Activated T-cell treated with anti-CD3 and anti-CD28 coated beads for 1 hour (primary cell): ENCODE results near the gene PSG5.
"Not testable (repeated sequence)": the region's sequence is repeated elsewhere in the genome, so short reads cannot be mapped to it uniquely, and the experiment has no call there.

Source experiments
- DNase-seq: peaks from one replicate; pipeline ENCODE4 v3.0.0-alpha.2; 2020; ENCODE audit warnings: low read depth

PSG5 gene

DNA sequence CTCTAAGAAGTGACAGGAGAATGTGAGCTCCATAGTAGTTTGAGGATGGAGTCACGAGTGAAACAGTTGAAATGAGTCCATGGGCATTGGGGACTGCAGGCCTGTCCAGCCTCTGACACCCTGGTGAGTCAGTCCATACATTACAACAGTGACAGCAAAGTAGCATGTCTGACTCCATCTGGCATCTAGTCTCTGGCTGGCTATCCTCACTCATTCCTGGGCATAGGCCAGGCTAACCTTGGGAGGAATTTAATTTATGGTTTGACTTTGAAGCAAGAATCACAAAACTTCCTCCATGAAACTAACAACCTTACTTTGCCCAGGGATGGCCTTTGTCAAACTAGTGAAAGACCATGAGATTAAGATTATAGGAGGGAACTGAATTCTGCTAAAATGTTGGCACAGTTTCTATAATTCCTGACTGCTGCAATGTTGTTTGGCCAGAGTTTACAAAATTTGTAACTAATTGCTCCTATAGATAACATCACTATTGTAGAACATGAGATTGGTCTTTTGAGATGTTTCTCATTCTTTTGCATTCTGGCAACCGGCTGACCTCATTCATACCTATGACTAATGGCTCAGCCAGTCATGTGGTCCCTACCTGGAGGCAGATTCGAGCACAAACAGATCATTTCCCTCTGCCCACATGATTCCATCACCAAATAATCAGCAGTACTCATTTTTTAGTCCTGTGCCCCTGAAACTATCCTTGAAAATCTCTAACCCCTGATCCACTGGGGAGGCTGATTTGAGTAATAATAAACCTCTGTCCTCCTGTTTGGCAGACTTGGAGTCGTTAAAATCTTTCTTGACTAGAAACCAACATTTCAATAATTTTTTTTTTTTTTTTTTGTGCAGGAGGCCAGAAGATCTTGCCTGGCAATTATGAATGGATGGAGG lies 4.2 kb downstream of the PSG5 start:
- not testable (repeated sequence) for DNase-seq

DNA sequence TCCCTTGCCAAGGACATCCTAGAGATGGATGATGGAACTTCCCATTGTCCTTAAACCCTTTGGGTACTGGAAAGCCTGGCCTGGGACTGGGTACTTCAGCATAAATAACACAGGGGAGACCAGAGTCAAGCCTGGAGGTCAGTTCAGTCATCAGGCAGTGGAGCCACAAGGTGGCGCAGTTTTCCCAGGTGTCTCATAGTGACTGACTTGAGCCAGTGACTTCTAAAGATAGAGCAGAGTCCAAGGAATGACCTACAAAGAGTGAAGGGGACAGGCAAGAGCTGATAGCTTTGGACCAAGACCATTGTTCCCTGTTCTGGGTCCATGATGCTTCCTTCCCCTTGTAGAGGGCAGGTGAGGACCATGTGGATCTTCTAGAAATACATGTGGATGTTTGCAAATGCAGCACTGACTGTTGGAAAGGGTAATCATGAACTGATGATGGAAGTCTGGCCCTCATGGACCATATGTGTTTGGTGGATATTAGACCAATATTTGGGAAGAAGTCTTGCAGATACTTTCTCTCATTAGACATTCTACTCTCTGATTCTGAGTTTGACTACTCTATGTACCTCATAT lies 6.7 kb downstream of the PSG5 start:
- not testable (repeated sequence) for DNase-seq

DNA sequence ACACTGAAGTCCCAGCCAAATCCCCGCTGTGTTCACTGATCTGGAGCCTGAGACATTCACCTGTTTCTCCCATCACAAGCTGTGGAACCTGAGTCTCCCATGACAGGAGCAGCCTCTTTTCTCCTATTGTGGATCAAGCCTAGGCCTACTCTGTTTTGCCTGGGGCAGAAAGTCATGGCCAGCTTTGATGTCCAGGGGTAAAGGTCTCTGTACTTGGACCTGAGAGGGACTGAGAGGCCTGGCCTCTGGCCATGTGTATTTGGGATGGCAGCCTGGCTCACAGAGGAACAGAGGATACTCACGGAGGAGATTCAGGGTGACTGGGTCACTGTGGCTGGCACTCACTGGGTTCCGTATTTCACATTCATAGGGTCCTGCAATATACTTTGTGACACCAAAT lies 7.8 kb downstream of the PSG5 start:
- DNase-seq: not testable (repeated sequence)

DNA sequence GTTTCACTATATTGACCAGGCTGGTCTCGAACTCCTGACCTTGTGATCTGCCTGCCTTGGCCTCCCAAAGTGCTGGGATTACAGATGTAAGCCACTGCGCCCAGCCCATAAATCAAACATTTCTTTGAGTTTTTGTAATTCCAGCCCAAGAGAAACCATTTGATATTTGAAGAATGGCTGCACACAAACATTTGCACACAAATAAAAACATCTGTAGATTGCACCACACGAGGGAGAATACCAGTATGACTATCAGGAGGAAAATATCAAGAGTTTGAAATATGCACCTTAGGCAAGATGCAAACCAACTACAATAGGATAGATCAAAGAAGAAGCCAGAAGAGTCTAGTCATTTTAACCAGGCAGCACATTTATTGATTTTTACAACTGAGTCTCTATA lies 20.4 kb downstream of the PSG5 start:
- DNase-seq: not testable (repeated sequence)

DNA sequence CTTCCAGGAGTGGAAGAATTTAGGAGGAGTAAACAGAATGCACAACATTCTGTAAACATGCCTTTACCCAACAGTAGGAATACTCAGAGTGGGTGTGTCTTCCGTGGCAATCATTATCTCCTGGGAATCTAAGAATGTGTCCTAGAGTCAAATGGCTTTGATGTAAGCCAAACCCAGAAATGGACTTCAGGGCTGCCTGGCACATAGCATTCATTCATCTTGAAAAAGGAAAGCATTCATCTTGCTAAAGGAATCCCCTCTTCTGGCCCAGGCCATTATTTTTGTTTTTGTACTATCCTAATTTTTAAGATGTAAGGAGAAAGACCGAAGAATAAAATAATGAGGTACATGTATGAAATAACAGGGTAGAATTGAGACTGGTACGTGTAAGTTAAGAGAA lies 23.2 kb downstream of the PSG5 start:
- not testable (repeated sequence) for DNase-seq

DNA sequence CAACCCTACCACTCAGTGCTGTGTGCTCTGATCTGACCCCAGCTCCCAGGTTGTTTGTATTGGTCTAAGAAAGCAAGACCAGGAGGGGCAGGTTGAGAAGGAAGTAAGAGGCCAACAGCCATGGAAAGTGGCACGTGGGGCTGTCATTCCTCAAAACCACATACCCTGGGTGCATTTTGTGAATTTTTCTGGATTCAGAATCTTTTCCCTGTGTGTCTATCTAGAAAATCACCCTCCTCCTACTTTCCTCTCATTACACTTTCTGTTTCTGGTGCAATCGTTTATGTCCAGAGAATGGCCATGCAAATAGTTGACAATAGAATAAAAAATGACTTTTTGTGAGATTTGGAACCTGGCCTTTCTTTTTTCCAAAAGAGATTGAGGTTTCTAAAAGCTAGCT lies 24.1 kb downstream of the PSG5 start:
- not testable (repeated sequence) for DNase-seq

DNA sequence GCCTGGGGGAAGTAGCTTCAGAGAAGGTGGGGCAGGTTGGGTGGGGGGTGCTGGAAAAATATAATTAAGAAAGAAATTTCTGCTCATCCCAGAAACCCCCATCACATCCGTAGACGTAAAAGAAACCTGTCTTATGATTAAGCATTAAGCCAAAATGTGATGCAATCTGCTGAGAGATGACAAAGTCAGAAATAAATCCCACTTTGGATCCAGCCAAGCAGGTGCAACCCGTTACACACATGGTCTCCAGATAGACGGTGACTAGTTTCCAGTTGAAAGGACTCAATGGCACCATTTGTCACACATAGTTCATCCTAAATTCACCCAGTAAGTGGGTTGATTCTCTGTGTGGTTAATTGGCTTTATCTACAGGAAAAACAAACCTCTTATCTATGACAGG lies 34.1 kb downstream of the PSG5 start:
- no peak for DNase-seq

DNA sequence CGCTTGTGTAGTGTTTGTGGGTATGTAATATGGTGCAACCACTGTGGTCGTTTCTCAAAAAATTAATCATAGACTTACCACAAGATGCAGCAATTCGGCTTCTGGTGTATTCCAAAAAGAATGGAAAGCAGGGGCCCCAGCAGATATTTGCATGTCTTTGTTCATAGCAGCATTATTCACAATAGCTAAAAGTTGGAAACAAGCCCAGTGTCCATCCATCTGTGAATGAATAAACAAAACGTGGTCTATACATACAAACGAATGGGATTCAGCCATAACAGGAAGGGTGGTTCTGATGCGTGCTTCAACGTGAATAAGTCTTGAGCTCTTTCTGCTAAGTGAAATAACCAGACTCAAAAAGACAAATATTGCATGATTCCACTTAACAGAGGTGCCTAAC lies 36.5 kb downstream of the PSG5 start:
- DNase-seq: not testable (repeated sequence)

DNA sequence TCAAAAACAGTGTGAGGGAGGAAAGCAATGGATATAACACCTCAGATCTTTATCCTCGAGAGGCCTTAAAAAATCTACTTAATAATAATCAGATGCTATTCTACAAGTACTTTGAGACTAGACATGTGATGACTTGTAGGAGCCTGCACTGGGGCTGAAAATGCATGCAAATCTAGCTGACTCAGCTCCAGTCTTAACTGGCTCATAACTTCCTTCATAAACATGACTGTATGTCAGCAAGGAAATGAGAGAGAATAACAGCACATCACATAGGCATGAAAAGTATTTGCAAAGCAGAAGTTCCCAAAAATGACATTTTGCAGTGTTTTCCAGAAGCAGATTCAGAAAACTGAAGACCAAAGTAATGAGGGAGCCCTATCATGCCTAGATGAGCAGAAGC lies 38.1 kb downstream of the PSG5 start:
- DNase-seq: no peak

DNA sequence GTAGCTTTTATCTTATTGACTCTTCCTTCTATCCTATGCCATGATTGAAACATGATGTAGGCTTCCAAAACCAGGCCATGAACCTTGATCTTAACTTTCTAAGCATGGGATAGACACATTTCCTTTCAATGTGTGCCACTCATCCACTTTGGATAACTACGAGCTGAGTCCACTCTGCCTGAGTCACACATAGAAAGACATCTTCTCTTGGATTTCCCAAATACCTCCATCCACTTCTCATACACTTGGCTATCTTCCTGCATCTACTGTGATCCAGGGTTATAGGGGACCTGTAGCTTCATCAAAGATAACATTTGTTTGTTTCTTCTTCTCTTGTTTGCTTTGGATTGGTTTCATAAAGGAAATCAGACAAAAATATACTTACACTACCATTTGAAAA lies 44.6 kb downstream of the PSG5 start:
- DNase-seq: not testable (repeated sequence)

DNA sequence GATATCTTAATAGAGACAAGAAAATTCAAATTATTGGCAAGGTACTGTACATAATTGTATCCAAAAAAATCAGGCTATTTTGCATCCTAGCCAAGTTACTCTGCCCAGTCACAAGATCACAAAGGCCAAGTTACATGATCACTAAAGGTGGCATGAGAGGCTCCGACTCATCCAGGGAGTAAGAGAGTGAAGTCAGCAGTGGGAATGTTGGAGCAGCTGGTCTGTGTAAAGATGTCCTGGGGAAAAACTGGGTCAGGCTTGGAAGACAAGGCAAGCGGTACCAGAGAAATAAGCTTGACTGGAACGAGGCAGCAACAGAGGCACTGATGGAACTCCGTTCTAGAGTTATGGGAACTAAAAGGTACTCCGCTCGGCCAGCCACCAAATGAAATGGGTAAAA lies 53.6 kb downstream of the PSG5 start:
- no peak for DNase-seq

DNA sequence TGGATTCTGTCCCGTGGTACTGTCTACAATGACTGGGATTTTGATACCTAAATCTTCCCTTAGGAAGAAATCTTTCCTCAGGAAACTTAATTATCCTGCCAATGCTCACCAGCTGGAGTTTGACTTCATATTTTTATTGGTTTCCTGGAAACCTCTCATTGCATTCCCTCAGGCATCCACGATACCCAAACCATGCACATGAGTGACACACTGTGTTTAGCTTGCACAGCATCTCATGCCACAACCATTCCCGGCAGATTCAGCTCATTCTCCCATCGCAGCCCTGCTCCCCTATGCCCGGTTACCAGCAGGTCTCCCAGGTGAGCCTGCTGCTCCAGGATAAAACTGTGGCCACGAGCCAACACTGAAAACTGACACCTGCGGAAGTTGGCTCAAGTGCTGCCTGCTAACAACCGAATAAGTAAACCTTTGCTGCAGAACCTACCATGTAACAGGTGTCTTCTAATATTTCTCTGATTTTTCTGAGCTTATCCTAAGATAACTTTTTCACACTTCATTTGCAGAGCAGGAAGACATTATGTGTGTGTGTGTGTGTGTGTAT lies 55.0 kb downstream of the PSG5 start:
- DNase-seq: not testable (repeated sequence)

DNA sequence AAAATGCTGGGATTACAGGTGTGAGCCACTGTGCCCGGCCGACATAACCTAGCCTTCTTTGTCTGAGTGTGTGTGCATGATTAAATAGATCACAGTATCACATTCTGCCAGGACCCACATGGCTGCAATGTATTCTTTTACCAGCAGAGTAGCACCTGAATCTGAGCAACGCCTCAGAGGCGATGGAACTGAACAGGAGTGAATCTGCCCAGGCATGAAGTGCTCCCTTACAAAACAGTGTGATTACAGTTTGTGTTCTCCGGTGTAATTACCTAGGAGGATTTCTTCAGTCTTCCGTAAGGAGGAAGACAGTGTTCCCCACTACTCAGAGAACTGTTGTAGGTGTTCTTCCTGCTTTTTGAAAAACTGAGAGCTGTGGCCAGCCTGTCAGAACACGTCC lies 57.1 kb downstream of the PSG5 start:
- DNase-seq: not testable (repeated sequence)

DNA sequence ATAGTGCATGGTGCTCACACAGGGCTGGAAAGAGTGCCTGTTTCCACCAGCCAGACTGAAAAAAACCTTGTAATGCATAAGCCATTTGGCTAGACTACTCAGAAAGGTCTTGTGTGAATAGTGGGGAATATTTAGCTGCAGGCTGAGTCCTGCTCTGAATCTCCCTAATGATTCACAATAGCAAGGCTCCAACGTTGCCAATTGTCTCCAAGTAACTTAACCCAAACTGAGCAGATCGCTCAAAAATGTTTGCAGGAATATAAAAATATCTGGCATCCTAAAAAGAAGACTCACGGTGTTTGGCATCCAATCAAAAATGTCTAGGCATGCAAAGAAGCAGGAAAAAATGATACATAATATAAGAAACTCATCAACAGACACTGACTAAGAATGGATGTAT lies 59.0 kb downstream of the PSG5 start:
- not testable (repeated sequence) for DNase-seq

DNA sequence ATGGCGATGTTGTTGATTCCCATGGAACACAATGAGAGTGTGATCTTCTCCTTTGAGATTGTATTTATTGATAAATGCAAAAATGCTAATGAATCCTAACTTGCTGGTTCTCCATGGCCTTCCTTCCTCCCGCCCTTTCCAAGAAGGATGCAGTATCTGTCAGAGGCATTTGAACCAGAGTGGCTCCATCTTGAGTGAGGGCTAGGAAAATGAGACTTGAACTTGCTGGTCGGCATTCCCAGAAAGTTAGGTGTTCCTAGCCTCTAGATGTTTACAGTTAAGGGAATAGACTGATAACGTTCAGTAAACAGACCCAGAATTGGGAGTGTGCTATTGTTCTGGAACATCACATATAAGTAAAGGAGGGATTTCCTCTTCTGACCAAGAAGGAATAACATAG lies 59.6 kb downstream of the PSG5 start:
- no peak for DNase-seq

DNA sequence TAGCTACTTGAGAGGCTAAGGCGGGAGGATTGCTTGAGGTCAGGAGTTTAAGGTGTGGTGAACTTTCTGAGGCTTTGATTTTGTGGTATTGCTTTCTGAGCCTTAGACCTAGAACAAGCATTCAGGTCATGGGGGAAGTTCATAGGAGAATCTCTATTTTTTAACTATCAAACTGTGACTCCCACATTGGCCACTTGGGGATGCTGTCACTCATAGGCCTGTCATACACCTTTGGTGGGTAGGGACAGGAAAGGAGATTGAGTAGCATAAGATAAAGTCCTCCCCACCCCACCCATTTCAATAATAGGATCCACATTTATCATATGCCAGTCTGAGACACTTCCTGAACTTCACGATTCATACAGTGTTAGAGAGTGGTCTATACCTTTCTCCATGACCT lies 62.0 kb downstream of the PSG5 start:
- DNase-seq: no peak

DNA sequence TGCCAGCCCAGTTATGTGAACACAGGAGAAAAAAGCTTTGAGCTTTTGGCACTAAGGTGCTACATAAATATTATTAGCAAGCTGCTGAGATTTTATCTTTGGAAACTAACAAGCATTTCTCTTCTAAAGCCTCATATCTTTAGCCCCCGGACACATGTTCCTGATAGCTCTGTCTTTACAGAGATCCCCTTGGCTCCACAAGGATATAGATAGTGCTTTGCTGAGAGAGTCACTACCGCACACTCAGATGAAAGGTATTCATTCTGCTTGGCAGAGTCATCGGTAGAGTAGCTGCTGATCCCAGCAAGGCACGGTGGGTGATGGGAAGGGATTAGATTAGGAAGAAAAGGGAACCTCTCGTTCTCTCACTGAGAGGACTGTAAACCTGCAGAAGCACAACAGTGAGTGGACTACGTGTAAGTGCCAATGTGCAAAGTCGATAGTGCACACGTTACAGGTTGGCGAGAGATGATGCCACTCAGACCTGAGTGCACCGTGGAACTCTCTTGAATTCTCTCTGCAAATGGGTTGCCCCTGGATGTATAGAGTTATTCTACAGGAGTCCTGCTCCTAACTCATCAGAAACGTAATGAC lies 65.8 kb downstream of the PSG5 start:
- not testable (repeated sequence) for DNase-seq

DNA sequence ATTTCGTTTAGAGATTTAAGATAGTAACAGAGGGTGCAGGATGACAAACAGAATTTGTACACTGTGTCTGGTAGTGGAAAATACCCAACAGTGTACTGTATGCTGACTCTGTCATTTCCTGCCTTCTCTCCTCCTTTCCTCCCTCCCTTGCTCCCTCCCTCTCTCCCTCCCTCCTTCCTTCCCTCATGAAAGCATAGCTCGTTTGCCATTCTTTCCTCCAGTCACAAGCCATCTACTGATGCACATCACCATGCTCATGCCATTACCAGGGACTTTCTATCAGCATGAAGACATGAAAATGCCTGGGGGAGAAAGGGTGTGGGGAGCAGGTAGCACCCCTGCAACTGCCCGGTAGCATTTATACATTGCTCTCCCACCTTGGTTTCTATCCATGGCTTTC lies 66.8 kb downstream of the PSG5 start:
- not testable (repeated sequence) for DNase-seq
